ENCODE results near the gene ARHGEF2.

- TF ChIP-seq CTCF (IDR thresholded peaks at IDR 0.05) (no peak), POLR2A (IDR thresholded peaks at IDR 0.05) (no peak)
Observed at GRCh38 chr1:156021093-156021428, 42.7 kb upstream of the ARHGEF2 start.

Measured in thyroid gland (tissue), 4 donors.